NCI-H226 (cell line): ENCODE results near the gene DOCK8.
"Not testable (repeated sequence)": the region's sequence is repeated elsewhere in the genome, so short reads cannot be mapped to it uniquely, and the experiment has no call there.

Experiments
- DNase-seq: peaks from one replicate; pipeline ENCODE4 v3.0.0-alpha.2; 2015

The DOCK8 gene

GRCh38 chr9:214648-215493 is at the start of gene DOCK8:
DOCK8 (plus strand) TSS chr9:214865; CDS start chr9:214977, 112 bp downstream.
- no peak for DNase-seq

DNA sequence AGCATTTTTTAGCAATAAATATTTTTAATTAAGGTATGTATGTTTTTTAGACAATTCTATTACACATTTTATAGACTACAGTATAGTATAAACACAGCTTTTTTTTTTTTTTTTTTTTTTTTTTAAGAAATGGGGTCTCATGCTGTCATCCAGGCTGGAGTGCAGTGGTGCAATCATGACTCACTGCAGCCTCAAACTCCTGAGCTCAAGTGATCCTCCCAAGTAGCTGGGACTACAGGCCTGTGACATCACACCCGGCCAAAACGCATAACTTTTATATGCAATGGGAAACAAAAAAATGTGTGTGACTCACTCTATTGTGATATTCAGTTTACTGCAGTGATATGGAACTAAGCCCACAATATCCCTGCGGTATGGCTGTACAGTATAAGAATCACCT is 44.9 kb upstream of the DOCK8 start:
- DNase-seq, result not testable (repeated sequence)

- not testable (repeated sequence) for DNase-seq
Measured at GRCh38 chr9:178140-178825, 36.4 kb upstream of the DOCK8 start.

DNA sequence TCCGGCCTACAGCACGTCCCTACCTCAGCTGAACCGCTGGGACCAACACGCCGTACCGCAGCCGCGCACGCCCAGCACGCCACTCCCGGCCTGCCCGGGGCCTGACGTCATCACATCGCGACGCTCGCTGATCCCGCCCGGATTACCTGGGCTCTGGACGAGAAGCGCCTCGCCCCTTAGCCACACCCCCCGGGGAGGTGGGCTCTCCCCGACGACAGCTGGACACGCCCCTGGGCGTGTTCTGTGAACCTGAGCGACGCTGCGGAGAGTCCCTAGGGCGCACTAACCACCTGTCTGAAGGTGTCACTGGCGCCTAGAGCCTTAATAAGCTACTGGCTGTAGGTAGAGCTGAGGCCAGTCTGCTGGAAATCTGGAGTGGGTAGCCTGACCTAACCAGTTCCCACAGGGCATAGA is 35.7 kb upstream of the DOCK8 start, which contains the start of gene ZNG1A:
Gene ZNG1A, minus strand, starts transcription at position 87 of the 414 bp plus-strand sequence. CDS start 87 bp downstream, outside the sequence.
- not testable (repeated sequence) for DNase-seq

- not testable (repeated sequence) for DNase-seq
Measured at GRCh38 chr9:199601-200000, 15.1 kb upstream of the DOCK8 start.

- no peak for DNase-seq
Measured at GRCh38 chr9:206481-206880, 8.2 kb upstream of the DOCK8 start.

- DNase-seq, result no peak
Measured at GRCh38 chr9:209143-209758, 5.4 kb upstream of the DOCK8 start.

GRCh38 chr9:211036-211435 is 3.6 kb upstream of the DOCK8 start:
- DNase-seq, result no peak

GRCh38 chr9:211557-211956 is 3.1 kb upstream of the DOCK8 start:
- DNase-seq, result no peak

- DNase-seq, result no peak
Measured at GRCh38 chr9:212297-212696, 2.4 kb upstream of the DOCK8 start.

DNA sequence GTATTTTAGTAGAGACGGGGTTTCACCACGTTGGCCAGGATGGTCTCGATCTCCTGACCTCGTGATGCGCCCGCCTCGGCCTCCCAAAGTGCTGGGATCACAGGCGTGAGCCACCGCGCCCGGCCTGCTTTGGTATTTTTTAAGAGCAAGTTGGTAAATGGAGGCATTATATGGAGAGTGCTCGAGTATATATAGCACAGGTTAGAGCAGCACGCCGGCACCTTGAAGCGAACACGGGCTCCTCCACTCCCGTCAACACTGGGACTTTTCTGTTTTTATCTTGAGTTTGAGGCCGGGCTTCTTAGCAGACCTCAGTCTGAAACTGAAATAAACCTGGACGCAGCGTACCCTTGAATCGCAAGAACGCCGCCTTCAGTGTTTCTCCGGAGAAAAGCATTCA is 764 bp upstream of the DOCK8 start:
- not testable (repeated sequence) for DNase-seq

GRCh38 chr9:214351-214647 is 366 bp upstream of the DOCK8 start:
- no peak for DNase-seq

DNA sequence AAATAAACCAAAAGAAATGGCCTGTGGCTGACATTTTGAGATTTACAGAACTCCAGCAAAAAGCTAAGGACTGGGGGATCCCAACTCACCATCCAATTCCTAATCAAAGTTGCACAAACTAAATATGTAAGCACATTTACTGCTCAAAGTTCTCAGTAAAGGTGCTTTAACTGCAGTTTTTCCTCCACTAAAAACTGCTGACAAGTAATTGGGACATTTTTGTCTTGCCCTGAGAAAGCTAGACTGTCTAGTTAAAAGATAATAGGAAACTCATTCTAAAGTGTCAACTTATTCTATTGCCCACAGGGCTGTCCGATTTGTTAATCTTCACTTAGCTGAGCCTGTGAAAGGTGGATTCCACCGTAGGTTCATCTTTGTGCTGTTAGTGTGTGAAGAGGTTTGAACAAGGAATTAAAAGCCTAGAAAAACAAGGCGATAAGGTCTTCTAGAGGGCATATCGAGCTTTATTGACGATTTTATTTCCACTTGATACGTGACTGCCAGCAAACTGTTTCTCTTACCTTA is 1.0 kb downstream of the DOCK8 start:
- no peak for DNase-seq

DNA sequence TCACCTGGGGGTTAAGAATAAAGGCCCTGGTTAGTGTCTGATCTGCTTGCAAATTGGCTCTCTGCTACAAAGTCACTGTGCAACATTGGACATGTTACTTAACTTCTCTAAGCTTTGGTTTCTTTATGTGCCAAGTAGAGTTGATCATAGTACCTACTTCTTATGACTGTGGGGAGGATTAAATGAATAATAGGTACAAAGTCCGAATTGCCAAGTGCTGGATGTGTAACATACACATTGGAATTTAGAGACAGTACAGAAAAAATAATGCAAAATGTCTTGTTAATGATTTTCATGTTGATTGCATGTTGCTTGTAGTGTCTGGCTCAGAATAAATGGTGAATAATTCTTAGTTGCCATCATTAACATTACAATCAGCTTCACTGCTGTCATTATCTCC is 2.2 kb downstream of the DOCK8 start:
- DNase-seq, result no peak

DNA sequence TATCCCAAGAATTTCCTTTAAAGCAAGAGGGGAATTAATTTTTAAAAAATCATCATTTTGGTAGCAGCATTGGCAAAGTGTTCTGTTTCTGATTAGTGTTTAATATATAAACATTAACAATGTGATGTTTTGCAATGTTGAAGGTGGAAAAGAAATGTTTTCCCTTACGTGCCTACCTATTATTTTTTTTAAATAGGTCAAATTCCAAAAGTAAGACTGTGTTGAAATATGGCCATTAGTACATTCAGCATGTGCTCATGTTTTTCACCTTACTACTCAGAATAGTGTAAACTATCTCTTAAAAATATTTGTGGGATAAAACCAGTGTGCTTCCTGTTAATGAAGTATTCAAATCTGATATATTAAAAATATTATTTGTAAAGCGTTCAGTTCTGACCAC is 3.3 kb downstream of the DOCK8 start:
- no peak for DNase-seq

GRCh38 chr9:219036-219435 is 4.4 kb downstream of the DOCK8 start:
- not testable (repeated sequence) for DNase-seq

DNA sequence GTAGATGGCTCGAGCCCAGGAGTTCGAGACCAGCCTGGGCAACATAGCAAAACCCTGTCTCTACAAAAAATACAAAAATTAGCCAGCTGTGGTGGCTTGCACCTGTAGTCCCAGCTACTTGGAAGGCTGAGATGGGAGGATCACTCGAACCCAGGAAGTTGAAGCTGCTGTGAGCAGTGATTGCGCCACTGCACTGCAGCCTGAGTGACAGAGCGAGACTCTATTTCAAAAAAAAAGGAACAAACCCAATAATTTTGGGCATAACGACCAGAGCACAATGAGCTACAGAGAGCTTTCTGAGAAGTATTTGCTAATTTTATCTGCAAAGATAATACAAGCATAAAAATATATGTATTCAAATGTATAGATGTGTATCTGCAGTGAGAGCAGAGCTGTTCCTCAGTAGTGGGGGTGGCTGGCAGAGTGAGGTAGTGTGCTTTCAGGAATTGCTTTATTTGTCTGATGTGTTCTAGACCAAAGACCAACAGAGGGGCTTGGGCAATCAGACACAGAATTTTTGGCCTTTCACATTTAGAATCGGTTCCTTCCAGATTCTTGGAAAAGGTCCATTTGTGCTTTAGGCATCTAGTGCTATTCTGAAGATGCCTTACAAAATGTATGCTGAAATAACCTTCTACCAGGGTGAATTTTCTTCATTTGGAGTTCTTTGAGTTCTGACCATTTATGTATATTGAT is 5.2 kb downstream of the DOCK8 start:
- no peak for DNase-seq

DNA sequence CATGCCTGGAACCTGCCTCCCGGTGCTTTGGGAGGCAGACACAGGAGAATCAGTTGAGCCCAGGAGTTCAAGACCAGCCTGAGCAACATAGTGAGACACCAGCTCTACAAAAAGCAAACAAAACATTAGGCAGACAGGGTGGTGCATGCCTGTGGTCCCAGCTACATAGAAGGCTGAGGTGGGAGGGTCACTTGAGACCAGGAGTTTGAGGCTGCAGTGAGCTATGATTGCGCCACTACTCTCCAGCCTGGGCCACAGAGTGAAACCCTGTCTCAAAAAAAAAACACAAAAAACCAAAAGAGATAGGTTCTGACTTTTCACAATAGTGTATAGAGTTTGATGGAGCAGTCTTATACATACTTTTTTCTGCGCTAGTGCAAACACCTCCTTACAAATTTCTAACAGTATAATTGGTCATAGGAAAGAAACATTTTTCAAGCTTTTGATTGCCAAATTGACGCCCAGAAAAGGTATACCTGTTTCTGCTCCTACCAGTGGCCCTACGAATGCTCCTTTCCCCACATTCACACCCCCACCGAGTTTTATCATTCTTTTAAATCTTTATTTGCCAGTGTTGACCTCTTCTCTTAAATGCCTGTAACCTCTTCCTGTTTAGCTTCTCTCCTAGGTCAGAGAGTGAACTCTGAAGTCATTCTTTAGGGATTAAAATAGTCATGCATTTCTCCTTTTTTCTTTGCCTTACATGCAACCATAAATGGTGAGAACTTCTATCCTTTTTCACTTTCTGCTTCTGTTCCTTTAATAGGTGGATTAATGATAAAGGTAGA is 7.5 kb downstream of the DOCK8 start:
- DNase-seq, result no peak

GRCh38 chr9:223152-223551 is 8.5 kb downstream of the DOCK8 start:
- DNase-seq, result no peak

DNA sequence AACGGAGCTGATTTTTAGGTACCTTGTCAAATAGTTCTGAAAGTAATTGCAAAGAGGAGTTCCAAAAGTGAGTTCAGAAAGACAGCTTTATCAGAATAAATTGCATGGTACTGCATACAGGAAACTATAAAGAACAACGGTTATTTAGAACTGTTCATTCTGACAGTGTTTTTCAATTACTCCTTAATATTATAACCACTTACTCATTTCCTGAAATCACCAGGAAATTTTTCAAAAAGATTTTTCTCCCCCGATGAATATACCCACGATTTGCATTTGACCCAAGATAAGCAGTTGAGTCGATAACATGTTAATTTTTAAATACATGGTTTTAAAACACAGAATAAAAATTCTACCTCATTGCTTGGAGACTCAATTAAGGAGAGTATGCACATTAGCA is 9.4 kb downstream of the DOCK8 start:
- DNase-seq, result no peak

DNA sequence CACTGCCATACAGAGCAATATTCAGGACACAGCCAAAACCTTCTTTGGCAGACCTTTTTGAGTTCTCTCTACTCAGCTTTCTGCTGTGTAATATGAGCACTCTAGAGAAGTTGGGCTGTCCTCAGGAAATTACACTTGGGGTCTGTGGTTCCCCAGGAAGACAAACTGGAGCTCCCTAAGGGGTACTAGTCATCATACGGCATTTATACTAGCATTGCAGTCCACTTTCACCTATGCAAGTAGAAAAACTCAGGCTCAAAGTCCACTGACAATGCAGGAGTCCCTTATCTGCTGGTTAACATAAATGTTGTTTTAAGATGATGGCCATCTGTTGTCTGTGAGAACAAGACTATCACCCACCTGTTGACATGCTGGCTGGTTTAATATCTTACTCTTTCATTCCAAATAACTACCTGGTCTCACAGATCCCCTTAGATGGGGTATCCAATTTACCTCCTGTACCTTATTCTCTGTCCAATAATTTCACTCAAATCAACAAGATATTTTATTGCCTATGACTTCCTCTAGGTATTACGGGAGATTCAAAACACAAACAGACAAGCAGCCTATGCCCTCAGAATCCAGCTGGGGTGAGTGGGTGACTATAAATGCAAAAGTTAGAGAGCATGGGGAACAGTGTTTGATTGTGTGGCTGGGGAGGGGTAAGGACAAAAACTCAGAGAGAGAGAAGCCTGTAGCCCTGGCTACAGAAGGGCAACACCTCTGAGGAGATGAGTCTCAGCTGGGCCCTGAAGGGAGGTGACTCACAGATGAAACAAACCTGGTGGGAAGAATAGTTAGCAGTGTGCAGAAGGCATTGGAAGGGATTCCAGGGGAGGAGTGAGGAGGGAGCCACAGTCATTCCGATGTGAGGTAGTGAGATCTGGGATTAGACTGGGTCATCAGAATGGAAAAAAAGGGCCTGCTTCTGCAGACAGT is 10.2 kb downstream of the DOCK8 start:
- peak; percentile 84 for DNase-seq
